ENCODE measurements around the gene PPP1R8. TPM values are rescaled to one million over a fixed set of nuclear protein-coding genes. Genes with fewer than 3 reads are reported as not detected.
A peak's percentile ranks its signal among the peaks of the same experiment; 100 is the strongest.

Gene PPP1R8
- total RNA-seq, 1 experiment from 2014 or later: 51.1 TPM

- CTCF ChIA-PET: interaction anchor here (0.5 to 6.1 kb wide), 14 partner anchors 8 to 355 kb away, joined by 3 to 74 read pairs (median 3); no protein-coding TSS in a partner anchor
- POLR2A ChIA-PET: interaction anchor here (0.6 to 1.6 kb wide), 5 partner anchors 25 to 233 kb away, joined by 3 to 10 read pairs (median 3); no protein-coding TSS in a partner anchor
- DNase-seq (ENCODE audit: unreplicated experiment): peak; percentile 91
- TF ChIP-seq CTCF (IDR thresholded peaks at IDR 0.05; ENCODE audit: unreplicated experiment): peak; percentile 97
- Mint-ChIP-seq H3K27me3 (ENCODE audit: insufficient read depth, unreplicated experiment) (no peaks in the 10 kb centered on the region), H3K4me1 (ENCODE audit: insufficient read depth, unreplicated experiment) (peaks cover 23% of the 10 kb centered on the region), H3K4me3 (ENCODE audit: unreplicated experiment) (peak overlapping the region; percentile 38), H3K36me3 (ENCODE audit: insufficient read depth, unreplicated experiment) (peaks cover 6% of the 10 kb centered on the region), H3K27ac (ENCODE audit: low read depth, unreplicated experiment) (peak overlapping the region; percentile 84), H3K9me3 (ENCODE audit: unreplicated experiment) (no peaks in the 10 kb centered on the region)
- intact Hi-C loops (cut with micrococcal nuclease): loop anchor here (2.0 to 5.0 kb wide), 5 partner anchors 46 to 349 kb away; partner anchors contain the start of gene XKR8
- no TSS peak for BruUV-seq (replicated peaks)
These were observed 27.7 kb downstream of the PPP1R8 start for GRCh38 chr1:27858072-27858948.

GRCh38 chr1:27858949-27859576 is 28.5 kb downstream of the PPP1R8 start:
- Mint-ChIP-seq H3K27ac (ENCODE audit: low read depth, unreplicated experiment) (peak overlapping the region; percentile 84), H3K27me3 (ENCODE audit: insufficient read depth, unreplicated experiment) (no peaks in the 10 kb centered on the region), H3K9me3 (ENCODE audit: unreplicated experiment) (no peaks in the 10 kb centered on the region), H3K4me3 (ENCODE audit: unreplicated experiment) (no peak overlapping the region), H3K4me1 (ENCODE audit: insufficient read depth, unreplicated experiment) (peaks cover 24% of the 10 kb centered on the region), H3K36me3 (ENCODE audit: insufficient read depth, unreplicated experiment) (peaks cover 6% of the 10 kb centered on the region)
- intact Hi-C loops (cut with micrococcal nuclease): loop anchor here (2.0 to 5.0 kb wide), 5 partner anchors 46 to 348 kb away; partner anchors contain the start of gene XKR8
- BruUV-seq (replicated peaks): no TSS peak
- no peak for DNase-seq (ENCODE audit: unreplicated experiment)
- ChIA-PET POLR2A (interaction anchor here (0.6 to 1.6 kb wide), 2 partner anchors 121 to 232 kb away, joined by 3 to 10 read pairs; no protein-coding TSS in a partner anchor), CTCF (interaction anchor here (0.6 to 6.1 kb wide), 5 partner anchors 18 to 129 kb away, joined by 3 to 74 read pairs (median 4); no protein-coding TSS in a partner anchor)
- TF ChIP-seq CTCF (IDR thresholded peaks at IDR 0.05; ENCODE audit: unreplicated experiment): no peak

GRCh38 chr1:27861436-27861835 is 30.9 kb downstream of the PPP1R8 start:
- H3K4me3 Mint-ChIP-seq (ENCODE audit: unreplicated experiment): no peak overlapping the region
- peaks cover 6% of the 10 kb centered on the region for H3K36me3 Mint-ChIP-seq (ENCODE audit: insufficient read depth, unreplicated experiment)
- ChIA-PET POLR2A (no interaction called here), CTCF (interaction anchor here (6.1 kb wide), 1 partner anchor 117 kb away, joined by 74 read pairs; no protein-coding TSS in a partner anchor)
- intact Hi-C loops (cut with micrococcal nuclease): no loop called here
- H3K9me3 Mint-ChIP-seq (ENCODE audit: unreplicated experiment): no peaks in the 10 kb centered on the region
- H3K4me1 Mint-ChIP-seq (ENCODE audit: insufficient read depth, unreplicated experiment): peaks cover 24% of the 10 kb centered on the region
- no peak for TF ChIP-seq CTCF (IDR thresholded peaks at IDR 0.05; ENCODE audit: unreplicated experiment)
- DNase-seq (ENCODE audit: unreplicated experiment): no peak
- peak overlapping the region; percentile 49 for H3K27ac Mint-ChIP-seq (ENCODE audit: low read depth, unreplicated experiment)
- BruUV-seq (replicated peaks): no TSS peak
- H3K27me3 Mint-ChIP-seq (ENCODE audit: insufficient read depth, unreplicated experiment): no peaks in the 10 kb centered on the region

GRCh38 chr1:27862004-27862403 is 31.4 kb downstream of the PPP1R8 start:
- H3K9me3 Mint-ChIP-seq (ENCODE audit: unreplicated experiment): no peaks in the 10 kb centered on the region
- no peak for TF ChIP-seq CTCF (IDR thresholded peaks at IDR 0.05; ENCODE audit: unreplicated experiment)
- DNase-seq (ENCODE audit: unreplicated experiment): no peak
- peak overlapping the region; percentile 49 for H3K27ac Mint-ChIP-seq (ENCODE audit: low read depth, unreplicated experiment)
- peaks cover 24% of the 10 kb centered on the region for H3K4me1 Mint-ChIP-seq (ENCODE audit: insufficient read depth, unreplicated experiment)
- no peak overlapping the region for H3K4me3 Mint-ChIP-seq (ENCODE audit: unreplicated experiment)
- ChIA-PET CTCF (interaction anchor here (0.6 to 6.1 kb wide), 2 partner anchors 31 to 117 kb away, joined by 4 to 74 read pairs; no protein-coding TSS in a partner anchor), POLR2A (no interaction called here)
- BruUV-seq (replicated peaks): no TSS peak
- no peaks in the 10 kb centered on the region for H3K27me3 Mint-ChIP-seq (ENCODE audit: insufficient read depth, unreplicated experiment)
- peaks cover 6% of the 10 kb centered on the region for H3K36me3 Mint-ChIP-seq (ENCODE audit: insufficient read depth, unreplicated experiment)
- intact Hi-C loops (cut with micrococcal nuclease): no loop called here
